H1 (cell line): ENCODE data around the gene AMBP. TPM values are rescaled to one million over a fixed set of nuclear protein-coding genes. Genes with fewer than 3 reads are reported as not detected.

Experiments
- ATF3 ChIP-seq: IDR thresholded peaks from 2 replicates; pipeline ENCODE4 v1.6.1; 2011; ENCODE audit warnings: low read depth, mild to moderate bottlenecking, low read length; ENCODE audit not compliant: insufficient read depth
- CHD7 ChIP-seq: fragments of 300-600 bp; sonication (generic); IDR thresholded peaks from 2 replicates; pipeline ENCODE4 v1.7.1; 2012; ENCODE audit warnings: low read length, moderate library complexity, mild to moderate bottlenecking, inconsistent platforms; ENCODE audit not compliant: insufficient replicate concordance
- CREB1 ChIP-seq: IDR thresholded peaks from 2 replicates; pipeline ENCODE4 v1.6.1; 2012; ENCODE audit warnings: inconsistent platforms
- GABPA ChIP-seq: IDR thresholded peaks from 2 replicates; pipeline ENCODE4 v1.6.1; 2011; ENCODE audit warnings: mild to moderate bottlenecking, low read length, moderate library complexity, borderline replicate concordance; ENCODE audit not compliant: insufficient read depth
- MAFK ChIP-seq: IDR thresholded peaks from 2 replicates; pipeline ENCODE4 v1.6.1; 2012; ENCODE audit warnings: low read depth, mild to moderate bottlenecking, improper control_type of control experiment, low read length
- POLR2A ChIP-seq, 2 experiments: IDR thresholded peaks; 1 replicate in 1 of 2; 2 replicates in 1 of 2; pipeline ENCODE4 v1.6.1; 2011; ENCODE audit warnings: low read depth in 2 of 2, low read length in 2 of 2, mild to moderate bottlenecking in 2 of 2; ENCODE audit errors: control extremely low read depth in 1 of 2
- POLR2AphosphoS5 ChIP-seq: IDR thresholded peaks from 2 replicates; pipeline ENCODE4 v1.6.1; 2011; ENCODE audit warnings: low read depth, low read length
- POU5F1 ChIP-seq: IDR thresholded peaks from 2 replicates; pipeline ENCODE4 v1.6.1; 2011; ENCODE audit warnings: low read depth, mild to moderate bottlenecking, low read length, moderate library complexity
- SIN3A ChIP-seq, 2 experiments: IDR thresholded peaks in 1 of 2; conservative IDR thresholded peaks in 1 of 2; 2 replicates each; pipeline ENCODE4 v1.6.1; 2011 to 2012; ENCODE audit warnings: low read length in 2 of 2, improper control_type of control experiment in 1 of 2, low read depth in 1 of 2, mild to moderate bottlenecking in 1 of 2
- TAF7 ChIP-seq: optimal IDR thresholded peaks from 2 replicates; pipeline ENCODE3; 2011; ENCODE audit warnings: low read depth, mild to moderate bottlenecking, inconsistent platforms, low read length, moderate library complexity, borderline replicate concordance
- TCF12 ChIP-seq: IDR thresholded peaks from 2 replicates; pipeline ENCODE4 v1.6.1; 2011; ENCODE audit warnings: low read depth, mild to moderate bottlenecking, low read length
- TEAD4 ChIP-seq: IDR thresholded peaks from 2 replicates; pipeline ENCODE4 v1.6.1; 2012; ENCODE audit warnings: low read depth, low read length, inconsistent platforms, mixed read lengths
- polyA plus RNA-seq, 7 experiments: library from polyadenylated mRNA; depleted of rRNA in 3 of 7; stranded (reverse) in 5 of 7; unstranded in 2 of 7; fragments of >200 nt in 5 of 7; fragments of 200-250 nt in 2 of 7; gene quantifications; 1 replicate in 5 of 7; 2 replicates in 1 of 7; 4 replicates in 1 of 7; pipeline versions ENCODE4 v1.2.1 to v1.2.3, GENCODE V29; 2011 to 2013; ENCODE audit warnings: missing spikeins in 2 of 7, mixed read lengths in 2 of 7
- total RNA-seq: library from RNA; stranded (reverse); fragmentation: NEBNext Ultra II Directional; extraction: Animal tissue kit (Norgen Biotek cat#: 25700); gene quantifications from 2 replicates; pipeline ENCODE4 v1.2.1, GENCODE V29; 2021

AMBP gene
- total and polyA plus RNA-seq, 2 of the 8 experiments (the other 6 are each of a cell fraction or from before 2014, with no cell fraction given): 3.0 to 4.0 TPM

GRCh38 chr9:114046875-114047274 lies 31.2 kb downstream of the AMBP start (continued):
- TF ChIP-seq CHD7 (no peak), POU5F1 (no peak), POLR2AphosphoS5 (no peak), ATF3 (no peak), TEAD4 (no peak), TCF12 (no peak), CREB1 (no peak), SIN3A (conservative IDR thresholded peaks at IDR 0.05 in 1 of 2, IDR thresholded peaks at IDR 0.05 in 1 of 2; ENCODE audit: low read depth in 1 of 2, low read length in 2 of 2) (no peak), MAFK (no peak), TAF7 (no peak), GABPA (no peak), POLR2A (IDR thresholded peaks at IDR 0.05; ENCODE audit: control extremely low read depth in 1 of 2, low read depth in 2 of 2, low read length in 2 of 2) (no peak)
